SK-N-SH (cell line): ENCODE data around the gene KIFAP3. TPM values are rescaled to one million over a fixed set of nuclear protein-coding genes. Genes with fewer than 3 reads are reported as not detected.

Experiments
- CTCF ChIA-PET: fragments of 300-600, 350-600 bp; formaldehyde crosslinking; extraction: SDS; loops from one replicate; lab custom pipeline; 2021; lab: Yijun Ruan, JAX
- POLR2A ChIA-PET: fragments of 350-600 bp; sonication (Branson Sonifier 250); formaldehyde crosslinking; extraction: SDS; loops from one replicate; lab custom pipeline; 2020; ENCODE audit warnings: antibody characterized with exemption, inconsistent platforms; lab: Yijun Ruan, JAX
- DNase-seq: peaks from one replicate; pipeline ENCODE4 v3.0.0; 2012
- H2AFZ ChIP-seq: fragments of 200-600 bp; sonication (generic); 2 replicates; pipeline ENCODE4 v1.8.1; 2016; ENCODE audit warnings: antibody characterized with exemption, mild to moderate bottlenecking, low read depth
- H3F3A ChIP-seq: fragments of 200-600 bp; sonication (generic); replicated peaks from 2 replicates; pipeline ENCODE3; 2016; ENCODE audit warnings: antibody characterized with exemption, mild to moderate bottlenecking; ENCODE audit not compliant: insufficient read depth
- H3K27ac ChIP-seq, 2 experiments: fragments of 200-500 bp in 1 of 2; fragments of 200-600 bp in 1 of 2; sonication (Bioruptor generic) in 1 of 2; sonication (generic), shearing (Covaris generic) in 1 of 2; 2 replicates each; pipeline versions ENCODE4 v1.5.1 to v1.6.1; 2014 to 2016; ENCODE audit warnings: low read depth in 2 of 2, inconsistent platforms in 1 of 2, low read length in 1 of 2, mild to moderate bottlenecking in 1 of 2, mixed read lengths in 1 of 2
- H3K27me3 ChIP-seq: fragments of 200-600 bp; sonication (generic), shearing (Covaris generic); 2 replicates; pipeline ENCODE4 v1.6.1; 2016; ENCODE audit warnings: mixed run types; ENCODE audit not compliant: insufficient read depth
- H3K36me3 ChIP-seq, 2 experiments: fragments of 200-500 bp in 1 of 2; fragments of 200-600 bp in 1 of 2; sonication (Bioruptor generic) in 1 of 2; sonication (generic) in 1 of 2; replicated peaks in 1 of 2; 2 replicates each; pipeline versions ENCODE3 to v1.5.1; 2014 to 2016; ENCODE audit warnings: low read length in 1 of 2, mild to moderate bottlenecking in 1 of 2; ENCODE audit not compliant: insufficient read depth in 2 of 2, control insufficient read depth in 1 of 2
- H3K4me1 ChIP-seq, 2 experiments: fragments of 200-500 bp in 1 of 2; fragments of 200-600 bp in 1 of 2; sonication (Bioruptor generic) in 1 of 2; sonication (generic), shearing (Covaris generic) in 1 of 2; 2 replicates each; pipeline versions ENCODE4 v1.5.1 to v1.6.1; 2014 to 2016; ENCODE audit warnings: low read depth in 1 of 2, low read length in 1 of 2, mixed run types in 1 of 2; ENCODE audit not compliant: insufficient read depth in 2 of 2, control insufficient read depth in 1 of 2
- H3K4me2 ChIP-seq: fragments of 200-600 bp; sonication (generic), shearing (Covaris generic); 2 replicates; pipeline ENCODE4 v1.6.1; 2017; ENCODE audit warnings: mixed run types
- H3K4me3 ChIP-seq, 2 experiments: fragments of 200-500 bp in 1 of 2; fragments of 200-600 bp in 1 of 2; sonication (Bioruptor generic) in 1 of 2; sonication (generic), shearing (Covaris generic) in 1 of 2; 2 replicates each; pipeline versions ENCODE4 v1.5.1 to v1.8.1; 2014 to 2016; ENCODE audit warnings: low read depth in 2 of 2, inconsistent platforms in 1 of 2, low read length in 1 of 2, mild to moderate bottlenecking in 1 of 2, mixed read lengths in 1 of 2, moderate library complexity in 1 of 2
- H3K79me2 ChIP-seq: fragments of 200-600 bp; sonication (generic); 2 replicates; pipeline ENCODE4 v1.8.1; 2017; ENCODE audit warnings: mild to moderate bottlenecking; ENCODE audit not compliant: insufficient read depth
- H3K9ac ChIP-seq: fragments of 200-600 bp; sonication (generic); 2 replicates; pipeline ENCODE4 v1.6.1; 2017; ENCODE audit warnings: mixed run types
- H3K9me2 ChIP-seq: fragments of 200-600 bp; sonication (generic); 2 replicates; pipeline ENCODE4 v1.6.1; 2017; ENCODE audit warnings: mixed run types
- H3K9me3 ChIP-seq: fragments of 200-600 bp; sonication (generic); 2 replicates; pipeline ENCODE4 v1.6.1; 2017; ENCODE audit warnings: mixed run types, mild to moderate bottlenecking, moderate library complexity
- H4K20me1 ChIP-seq: fragments of 200-600 bp; sonication (generic); 2 replicates; pipeline ENCODE4 v1.6.1; 2017; ENCODE audit warnings: mild to moderate bottlenecking, mixed run types; ENCODE audit not compliant: insufficient read depth
- CHD2 ChIP-seq: fragments of 150-350 bp; IDR thresholded peaks from 2 replicates; pipeline ENCODE4 v1.6.1; 2018; ENCODE audit warnings: low read length; ENCODE audit not compliant: partially characterized antibody
- ELF1 ChIP-seq: IDR thresholded peaks from 2 replicates; pipeline ENCODE4 v1.4.0; 2012
- EP300 ChIP-seq, 2 experiments: IDR thresholded peaks; 2 replicates each; pipeline versions ENCODE4 v1.4.0 to v1.6.1; 2012; ENCODE audit warnings: borderline replicate concordance in 1 of 2, low read depth in 1 of 2, low read length in 1 of 2
- EZH2phosphoT487 ChIP-seq: fragments of 200-600 bp; sonication (generic); IDR thresholded peaks from 2 replicates; pipeline ENCODE4 v1.6.1; 2017; ENCODE audit warnings: low read depth, mixed run types, mild to moderate bottlenecking, antibody characterized with exemption, moderate library complexity, borderline replicate concordance
- FOXJ3 ChIP-seq: sonication (generic); formaldehyde crosslinking; IDR thresholded peaks from 2 replicates; pipeline ENCODE4 v1.5.1; 2020; ENCODE audit warnings: mild to moderate bottlenecking, missing genetic modification reagents
- NFIC ChIP-seq: IDR thresholded peaks from 2 replicates; pipeline ENCODE4 v1.4.0; 2012; ENCODE audit warnings: borderline replicate concordance
- NRF1 ChIP-seq: IDR thresholded peaks from 2 replicates; pipeline ENCODE4 v1.6.1; 2012; ENCODE audit warnings: low read depth, mild to moderate bottlenecking, low read length
- RCOR1 ChIP-seq: fragments of 150-350 bp; IDR thresholded peaks from 2 replicates; pipeline ENCODE4 v1.6.1; 2017; ENCODE audit warnings: antibody characterized with exemption, low read length
- RFX5 ChIP-seq: IDR thresholded peaks from 2 replicates; pipeline ENCODE4 v1.6.1; 2012; ENCODE audit warnings: mild to moderate bottlenecking, improper control_type of control experiment, low read length
- TAF1 ChIP-seq: IDR thresholded peaks from 2 replicates; pipeline ENCODE4 v1.6.1; 2012; ENCODE audit warnings: low read depth, mild to moderate bottlenecking, low read length, moderate library complexity, borderline replicate concordance
- TCF12 ChIP-seq: IDR thresholded peaks from 2 replicates; pipeline ENCODE4 v1.4.0; 2012
- YY1 ChIP-seq: IDR thresholded peaks from 2 replicates; pipeline ENCODE4 v1.4.0; 2012; ENCODE audit warnings: low read depth, mild to moderate bottlenecking
- ZBTB33 ChIP-seq: IDR thresholded peaks from 2 replicates; pipeline ENCODE4 v1.4.0; 2012; ENCODE audit warnings: low read depth, borderline replicate concordance
- WGBS: methylation state at CpG from one replicate; pipeline ENCODE4 v1.1.6; 2017; ENCODE audit warnings: low lambda C conversion rate; 5-methylcytosine and 5-hydroxymethylcytosine counted together
- polyA plus RNA-seq, 3 experiments: library from polyadenylated mRNA; depleted of rRNA; stranded (reverse); fragments of >200 nt; gene quantifications; 2 replicates each; pipeline ENCODE4 v1.2.3, GENCODE V29; 2012
- TF ChIP-seq, protein P1 (sequence below): fragments of 200-600 bp; sonication (generic); IDR thresholded peaks from 2 replicates; pipeline ENCODE4 v1.6.1; 2017; ENCODE audit warnings: antibody characterized with exemption, mild to moderate bottlenecking, moderate library complexity

The KIFAP3 gene
- polyA plus RNA-seq, 1 of the 3 experiments (the other 2 are of a cell fraction) = 10.7 TPM

GRCh38 chr1:169909499-169909898 is 165.0 kb downstream of the KIFAP3 start:
- no peaks in the 10 kb centered on the region for H3K9me2 ChIP-seq
- no peak for DNase-seq
- no peak overlapping the region for H3K4me2 ChIP-seq
- no peaks in the 10 kb centered on the region for H3K9me3 ChIP-seq
- H3K4me1 ChIP-seq = peaks cover 0 to 5% of the 10 kb centered on the region in 2 experiments; a peak in 2 of 4 replicates
- WGBS = 93% methylated on average over 16 of the region's 16 CpGs
- H3K79me2 ChIP-seq = no peaks in the 10 kb centered on the region
- H4K20me1 ChIP-seq = no peaks in the 10 kb centered on the region
- H2AFZ ChIP-seq = no peak overlapping the region; the same call in 1 of the 2 replicates
- H3K27me3 ChIP-seq = no peaks in the 10 kb centered on the region
- H3K4me3 ChIP-seq = no peak overlapping the region
- H3K9ac ChIP-seq = no peak overlapping the region
- no peaks in the 10 kb centered on the region for H3K36me3 ChIP-seq
- no peak overlapping the region for H3K27ac ChIP-seq
- TF ChIP-seq EZH2phosphoT487 = no peak
- peaks cover 4% of the 10 kb centered on the region for H3F3A ChIP-seq
- ChIA-PET POLR2A (no interaction called here), CTCF (no interaction called here)

DNA sequence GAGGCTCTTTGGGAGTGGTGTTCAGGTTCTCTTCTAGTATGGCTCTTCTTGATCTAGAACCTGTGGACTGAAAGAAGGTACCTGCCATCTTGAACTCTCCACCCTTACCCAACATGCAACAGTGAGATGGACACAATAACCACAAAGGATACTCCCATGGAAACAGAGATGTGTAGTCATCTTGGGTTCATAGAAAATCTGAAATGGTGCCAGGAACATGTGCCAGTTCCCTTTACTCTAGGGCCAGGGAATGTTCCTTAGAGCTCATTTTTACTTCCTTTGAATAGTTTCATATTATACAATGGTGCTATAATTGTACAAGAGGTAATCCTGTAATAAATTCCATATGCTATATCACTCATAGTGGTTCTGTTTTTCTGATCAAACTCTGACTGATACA is 167.6 kb downstream of the KIFAP3 start:
- Histone ChIP-seq H3K9me3 (no peaks in the 10 kb centered on the region), H3K4me1 (no peaks in the 10 kb centered on the region), H4K20me1 (no peaks in the 10 kb centered on the region), H3K9ac (no peak overlapping the region), H3K27ac (peak overlapping the region in 1 of 2 experiments; percentile 36; a peak in 1 of 4 replicates), H3K79me2 (no peaks in the 10 kb centered on the region), H3F3A (no peaks in the 10 kb centered on the region), H3K27me3 (no peaks in the 10 kb centered on the region), H3K4me2 (no peak overlapping the region), H3K4me3 (no peak overlapping the region), H2AFZ (no peak overlapping the region), H3K36me3 (no peaks in the 10 kb centered on the region), H3K9me2 (no peaks in the 10 kb centered on the region)
- ChIA-PET CTCF (no interaction called here), POLR2A (interaction anchor here (2.4 kb wide), 1 partner anchor 13 kb away, joined by 7 read pairs; the partner anchor contains the start of gene SCYL3)
- no peak for DNase-seq
- TF ChIP-seq FOXJ3 (CRISPR knock-in tag) (no peak), NFIC (peak; percentile 35; the same call in 1 of the 2 replicates), RCOR1 (no peak)

DNA sequence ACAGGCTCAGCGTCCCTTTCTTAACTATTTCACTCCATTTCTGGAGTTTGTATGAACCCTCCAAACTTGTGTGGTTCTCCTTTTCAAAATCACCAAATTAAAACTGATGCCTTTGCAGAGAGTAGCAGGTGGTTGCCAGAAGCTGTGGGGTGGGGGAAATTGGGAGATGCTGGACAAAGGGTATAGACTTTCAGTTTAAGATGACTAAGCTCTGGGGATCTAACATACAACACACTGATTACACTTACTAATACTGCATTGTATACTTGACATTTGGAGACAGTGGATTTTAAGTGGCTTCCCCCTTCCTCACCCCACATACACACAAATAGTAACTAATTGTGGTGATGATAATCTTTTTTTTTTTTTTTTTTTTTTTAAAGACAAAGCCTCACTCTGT is 169.7 kb downstream of the KIFAP3 start:
- Histone ChIP-seq H3K79me2 (no peaks in the 10 kb centered on the region), H3K9me3 (no peaks in the 10 kb centered on the region), H2AFZ (no peak overlapping the region), H3K27ac (no peak overlapping the region), H3K27me3 (no peaks in the 10 kb centered on the region), H3K36me3 (no peaks in the 10 kb centered on the region), H3K9me2 (no peaks in the 10 kb centered on the region), H3K4me2 (no peak overlapping the region), H3K4me1 (no peaks in the 10 kb centered on the region), H4K20me1 (no peaks in the 10 kb centered on the region), H3F3A (no peaks in the 10 kb centered on the region), H3K9ac (no peak overlapping the region), H3K4me3 (no peak overlapping the region)
- WGBS = 77% methylated on average over 1 of the region's 1 CpG
- POLR2A ChIA-PET = no interaction called here
- TF ChIP-seq ELF1 (no peak), EZH2phosphoT487 (no peak), CHD2 (no peak), RFX5 (no peak), TAF1 (no peak), ZBTB33 (no peak), TCF12 (no peak), EP300 (IDR thresholded peaks at IDR 0.05; ENCODE audit: borderline replicate concordance in 1 of 2, low read depth in 1 of 2, low read length in 1 of 2) (no peak), NRF1 (no peak), NFIC (no peak), YY1 (no peak)
- TF ChIP-seq, protein P1, sequence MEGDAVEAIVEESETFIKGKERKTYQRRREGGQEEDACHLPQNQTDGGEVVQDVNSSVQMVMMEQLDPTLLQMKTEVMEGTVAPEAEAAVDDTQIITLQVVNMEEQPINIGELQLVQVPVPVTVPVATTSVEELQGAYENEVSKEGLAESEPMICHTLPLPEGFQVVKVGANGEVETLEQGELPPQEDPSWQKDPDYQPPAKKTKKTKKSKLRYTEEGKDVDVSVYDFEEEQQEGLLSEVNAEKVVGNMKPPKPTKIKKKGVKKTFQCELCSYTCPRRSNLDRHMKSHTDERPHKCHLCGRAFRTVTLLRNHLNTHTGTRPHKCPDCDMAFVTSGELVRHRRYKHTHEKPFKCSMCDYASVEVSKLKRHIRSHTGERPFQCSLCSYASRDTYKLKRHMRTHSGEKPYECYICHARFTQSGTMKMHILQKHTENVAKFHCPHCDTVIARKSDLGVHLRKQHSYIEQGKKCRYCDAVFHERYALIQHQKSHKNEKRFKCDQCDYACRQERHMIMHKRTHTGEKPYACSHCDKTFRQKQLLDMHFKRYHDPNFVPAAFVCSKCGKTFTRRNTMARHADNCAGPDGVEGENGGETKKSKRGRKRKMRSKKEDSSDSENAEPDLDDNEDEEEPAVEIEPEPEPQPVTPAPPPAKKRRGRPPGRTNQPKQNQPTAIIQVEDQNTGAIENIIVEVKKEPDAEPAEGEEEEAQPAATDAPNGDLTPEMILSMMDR = no peak
- CTCF ChIA-PET = no interaction called here
- DNase-seq = no peak
